Measurements from ENCODE around the gene ARHGAP8.

DNA sequence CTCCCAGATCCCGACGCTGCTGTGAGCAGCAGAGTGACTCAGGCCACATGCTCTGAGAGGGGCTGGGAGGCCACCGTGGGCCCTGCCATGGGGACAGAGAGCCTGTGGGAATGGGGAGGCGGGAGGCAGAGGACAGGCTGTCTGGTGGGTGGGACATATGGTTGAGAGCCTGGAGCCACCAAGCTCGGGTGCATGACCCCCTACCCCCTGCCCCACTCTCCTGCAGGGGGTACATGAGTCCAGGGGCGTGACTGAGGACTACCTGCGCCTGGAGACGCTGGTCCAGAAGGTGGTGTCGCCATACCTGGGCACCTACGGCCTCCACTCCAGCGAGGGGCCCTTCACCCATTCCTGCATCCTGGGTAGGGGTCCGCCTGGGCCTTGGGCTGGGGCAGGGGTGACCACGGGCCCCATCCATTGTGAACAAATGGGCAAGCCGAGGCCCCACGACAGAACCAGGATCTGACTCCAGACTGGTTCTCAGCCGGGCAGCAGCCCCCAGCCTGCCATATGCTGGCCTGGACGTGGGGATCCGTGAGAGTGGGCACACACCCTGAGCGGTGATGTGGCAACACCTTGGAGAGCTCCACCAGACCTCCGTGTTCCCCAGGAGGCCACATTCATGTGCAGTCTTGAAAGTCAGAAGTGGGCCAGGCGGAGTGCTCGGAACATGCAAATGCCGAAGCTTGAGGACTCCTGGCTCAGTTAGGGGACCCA, 17.4 kb upstream of the ARHGAP8 start:
- TF ChIP-seq, protein P1, sequence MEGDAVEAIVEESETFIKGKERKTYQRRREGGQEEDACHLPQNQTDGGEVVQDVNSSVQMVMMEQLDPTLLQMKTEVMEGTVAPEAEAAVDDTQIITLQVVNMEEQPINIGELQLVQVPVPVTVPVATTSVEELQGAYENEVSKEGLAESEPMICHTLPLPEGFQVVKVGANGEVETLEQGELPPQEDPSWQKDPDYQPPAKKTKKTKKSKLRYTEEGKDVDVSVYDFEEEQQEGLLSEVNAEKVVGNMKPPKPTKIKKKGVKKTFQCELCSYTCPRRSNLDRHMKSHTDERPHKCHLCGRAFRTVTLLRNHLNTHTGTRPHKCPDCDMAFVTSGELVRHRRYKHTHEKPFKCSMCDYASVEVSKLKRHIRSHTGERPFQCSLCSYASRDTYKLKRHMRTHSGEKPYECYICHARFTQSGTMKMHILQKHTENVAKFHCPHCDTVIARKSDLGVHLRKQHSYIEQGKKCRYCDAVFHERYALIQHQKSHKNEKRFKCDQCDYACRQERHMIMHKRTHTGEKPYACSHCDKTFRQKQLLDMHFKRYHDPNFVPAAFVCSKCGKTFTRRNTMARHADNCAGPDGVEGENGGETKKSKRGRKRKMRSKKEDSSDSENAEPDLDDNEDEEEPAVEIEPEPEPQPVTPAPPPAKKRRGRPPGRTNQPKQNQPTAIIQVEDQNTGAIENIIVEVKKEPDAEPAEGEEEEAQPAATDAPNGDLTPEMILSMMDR (conservative IDR thresholded peaks at IDR 0.05 in 1 of 2, IDR thresholded peaks at IDR 0.05 in 1 of 2; ENCODE audit: extremely low read depth in 1 of 2, insufficient read depth in 1 of 2, low read depth in 1 of 2, low read length in 2 of 2), result no peak
- no peak for TF ChIP-seq EZH2 (IDR thresholded peaks at IDR 0.05; ENCODE audit: borderline replicate concordance, low read length)

All from mammary epithelial cell (primary cell).